ENCODE results near the gene ENOX1.

Gene ENOX1

DNA sequence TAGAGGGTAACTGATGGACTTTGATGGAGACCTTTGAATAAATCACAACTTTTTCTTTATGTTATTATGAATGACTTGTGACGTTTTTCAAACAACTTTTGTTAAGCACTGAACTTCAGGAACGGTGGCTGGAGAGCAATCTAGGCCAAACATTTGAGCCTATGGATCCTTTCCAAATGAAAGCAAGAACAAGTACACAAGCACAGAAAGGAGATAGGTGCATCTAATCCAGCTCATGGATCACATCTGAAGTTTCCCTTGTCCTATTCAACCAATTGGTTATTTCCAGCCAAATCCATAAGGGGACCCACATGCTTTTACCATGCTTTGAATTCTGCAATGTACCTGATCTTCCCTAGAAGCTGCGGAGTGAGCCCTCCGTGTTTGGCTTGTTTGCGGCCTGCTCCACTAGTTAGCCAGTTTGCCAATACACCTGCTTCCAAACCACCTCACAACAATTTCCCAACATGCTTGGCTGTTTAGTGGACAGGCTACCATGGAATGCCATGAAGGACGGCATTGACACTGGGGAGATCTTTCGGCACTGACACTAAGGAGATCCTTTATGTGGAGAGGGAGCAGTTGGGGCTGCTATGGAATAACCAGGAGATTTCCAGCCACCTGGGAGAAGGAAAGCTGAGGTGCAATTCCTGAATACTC, 447.5 kb downstream of the ENOX1 start:
- DNase-seq, result no peak

DNA sequence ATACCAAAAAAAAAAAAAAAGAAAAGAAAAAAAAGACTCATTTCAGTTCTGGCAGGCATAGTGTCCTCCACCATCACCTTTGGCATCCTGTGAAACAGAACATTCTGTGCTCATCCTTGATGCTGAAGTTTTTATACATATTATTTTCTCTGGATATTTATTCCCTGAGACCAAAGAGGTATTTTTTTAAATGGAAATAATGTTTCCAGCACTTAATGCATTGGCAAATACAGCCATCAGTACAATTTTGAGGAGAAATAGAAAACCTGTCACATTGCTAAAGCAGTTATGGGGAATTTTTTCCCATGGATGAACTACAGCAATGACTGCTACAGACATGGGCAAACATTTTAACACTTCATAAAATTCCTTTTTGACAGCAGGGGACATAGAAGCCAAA, 451.0 kb downstream of the ENOX1 start:
- DNase-seq, result no peak

- no peak for DNase-seq
These were observed 453.6 kb downstream of the ENOX1 start for GRCh38 chr13:43333176-43333575.

- no peak for DNase-seq
These were observed 455.1 kb downstream of the ENOX1 start for GRCh38 chr13:43331672-43332071.

DNA sequence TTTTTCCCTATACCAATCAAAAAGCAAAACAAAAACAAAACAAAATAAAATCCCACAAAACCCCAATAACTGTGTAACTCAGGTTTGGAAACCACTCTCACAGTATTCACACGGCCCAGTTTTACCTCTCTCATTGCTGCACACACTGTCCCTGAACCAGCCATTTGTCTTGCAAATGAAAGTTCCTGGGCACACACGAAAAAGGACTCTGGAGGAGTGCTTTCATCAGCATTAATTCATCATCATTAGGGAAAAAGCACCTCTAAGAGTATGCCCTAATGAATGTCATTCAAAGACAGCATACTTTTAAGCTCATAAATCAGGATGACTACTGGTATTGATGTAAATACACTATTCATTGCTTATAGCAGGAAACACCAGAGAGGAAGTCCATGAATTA, 457.1 kb downstream of the ENOX1 start:
- no peak for DNase-seq

DNA sequence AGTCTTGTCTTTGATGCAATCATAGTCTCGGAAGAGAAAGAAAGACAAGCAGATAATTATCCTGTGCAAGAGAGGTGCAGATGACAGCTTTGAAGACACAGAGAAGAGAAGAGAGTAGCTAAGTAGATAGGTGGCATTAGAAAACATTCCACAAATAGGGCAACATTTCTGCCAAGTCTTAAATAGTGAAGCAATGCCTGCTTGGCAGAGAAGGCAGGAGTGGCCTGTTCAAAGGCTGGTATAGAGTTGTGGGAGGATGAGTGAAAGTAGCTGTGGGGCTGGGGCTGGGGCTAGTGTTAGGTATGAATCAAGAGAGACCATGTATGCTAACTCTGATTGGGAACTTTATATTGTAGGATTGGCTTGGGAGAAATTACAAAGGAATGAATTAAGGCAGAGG, 457.9 kb downstream of the ENOX1 start:
- no peak for DNase-seq

DNA sequence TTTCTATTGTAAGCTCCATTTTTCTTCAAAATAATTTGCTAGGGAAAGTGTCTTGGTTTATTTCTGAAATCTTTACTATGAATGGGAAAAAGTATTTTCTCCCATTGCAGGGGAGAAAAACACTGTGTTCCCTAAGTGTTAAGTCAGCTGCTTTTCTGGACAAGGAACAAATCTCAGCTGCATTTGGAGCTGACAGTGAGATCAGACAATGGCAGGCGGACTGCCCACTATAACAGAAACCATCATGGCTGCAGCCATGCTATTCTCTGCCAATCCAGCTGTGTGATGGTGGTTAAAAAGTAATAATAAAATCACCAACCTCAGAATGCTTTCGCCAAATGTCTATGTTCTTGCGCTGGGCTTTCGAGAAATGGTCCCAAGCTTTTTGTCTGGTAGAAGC, 460.7 kb downstream of the ENOX1 start:
- no peak for DNase-seq

GRCh38 chr13:43325636-43326035, 461.1 kb downstream of the ENOX1 start:
- DNase-seq, result no peak

- no peak for DNase-seq
These were observed 462.6 kb downstream of the ENOX1 start for GRCh38 chr13:43324129-43324528.

DNA sequence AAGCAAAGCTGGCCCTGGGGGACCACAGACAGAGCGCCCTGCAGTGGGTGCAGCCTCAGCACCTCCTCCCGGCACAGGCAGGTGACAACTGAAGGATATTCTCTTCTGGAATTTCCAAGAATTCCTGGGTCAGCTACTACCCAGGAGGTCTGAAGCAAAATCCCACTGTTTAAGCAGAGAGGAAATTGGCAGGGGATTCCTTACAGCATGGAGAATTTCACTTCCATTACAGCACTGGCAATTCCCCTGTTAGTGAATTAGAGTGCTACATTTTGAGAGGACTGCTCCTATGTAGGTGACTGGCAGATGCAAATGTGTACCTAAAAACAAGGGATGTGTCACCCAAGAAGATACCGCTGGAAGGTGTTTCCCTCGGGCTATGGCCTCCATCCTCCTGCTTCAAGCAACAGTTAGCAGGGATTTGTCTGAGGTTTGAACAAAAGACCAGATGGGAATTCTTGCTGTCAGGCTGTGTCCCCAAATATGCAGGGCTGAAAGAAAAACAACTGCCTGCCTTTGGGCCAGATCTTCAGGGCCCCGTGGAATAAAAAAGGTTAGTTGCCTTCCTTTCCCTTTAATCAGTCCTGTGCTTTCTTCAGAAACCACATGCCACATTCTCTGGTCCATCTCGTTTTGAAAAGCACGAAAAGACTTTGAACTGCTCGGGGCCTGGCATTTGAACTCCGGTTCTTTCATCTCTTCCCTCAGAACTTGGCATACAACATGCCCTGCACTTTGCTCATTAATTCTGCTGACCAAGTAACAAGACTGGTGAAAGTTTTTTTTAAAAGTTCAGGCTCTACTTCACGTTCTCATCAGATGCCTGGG, 466.9 kb downstream of the ENOX1 start:
- DNase-seq, result no peak

DNA sequence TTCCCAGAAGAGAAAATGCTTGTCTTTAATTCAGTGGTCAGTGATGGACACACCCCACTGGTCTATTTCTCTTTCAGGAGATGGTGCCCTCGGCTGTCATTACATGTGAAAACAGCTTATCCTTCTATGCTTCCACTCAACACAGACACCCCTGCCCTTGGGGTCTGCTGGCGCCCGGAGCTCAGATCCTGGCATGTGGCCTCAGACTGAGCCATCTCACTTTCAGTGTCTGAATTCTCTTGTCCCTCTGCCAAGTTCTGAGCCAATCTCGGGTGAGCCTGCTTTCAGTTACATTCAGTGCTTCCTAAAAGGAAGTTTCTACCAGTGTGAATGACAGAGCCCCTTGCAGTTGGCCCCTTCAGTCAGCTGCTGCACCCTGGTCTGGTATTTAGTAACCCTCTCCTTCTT, 469.8 kb downstream of the ENOX1 start:
- no peak for DNase-seq

- DNase-seq, result no peak
These were observed 470.5 kb downstream of the ENOX1 start for GRCh38 chr13:43316281-43316680.

- DNase-seq, result no peak
These were observed 471.2 kb downstream of the ENOX1 start for GRCh38 chr13:43315522-43315921.

- DNase-seq, result no peak
These were observed 477.5 kb downstream of the ENOX1 start for GRCh38 chr13:43309311-43309710.

DNA sequence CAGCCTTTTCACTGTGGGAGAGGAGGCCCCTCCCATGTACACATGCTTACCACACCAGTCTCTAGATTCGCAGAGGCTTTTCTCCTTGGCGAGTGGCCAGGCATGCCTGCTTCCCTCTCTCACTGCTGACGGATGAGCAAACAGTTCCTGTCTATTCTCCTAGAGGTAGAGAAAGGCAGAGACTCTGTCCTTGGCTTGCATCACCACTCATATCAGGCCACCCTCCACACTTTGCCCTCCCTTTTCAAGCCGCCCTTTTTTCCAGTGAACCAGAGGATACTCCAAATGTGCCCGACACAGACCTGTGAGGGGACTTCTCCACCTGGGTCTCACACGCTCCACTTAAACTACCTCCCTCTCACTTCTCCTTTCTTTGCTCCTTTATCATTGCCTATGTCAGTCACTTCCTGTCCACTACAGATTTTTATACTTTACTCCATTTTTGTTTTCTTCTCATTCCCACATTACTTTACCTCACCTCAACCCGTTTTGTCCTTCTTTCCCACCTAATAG, 478.8 kb downstream of the ENOX1 start:
- peak; percentile 82 for DNase-seq

DNA sequence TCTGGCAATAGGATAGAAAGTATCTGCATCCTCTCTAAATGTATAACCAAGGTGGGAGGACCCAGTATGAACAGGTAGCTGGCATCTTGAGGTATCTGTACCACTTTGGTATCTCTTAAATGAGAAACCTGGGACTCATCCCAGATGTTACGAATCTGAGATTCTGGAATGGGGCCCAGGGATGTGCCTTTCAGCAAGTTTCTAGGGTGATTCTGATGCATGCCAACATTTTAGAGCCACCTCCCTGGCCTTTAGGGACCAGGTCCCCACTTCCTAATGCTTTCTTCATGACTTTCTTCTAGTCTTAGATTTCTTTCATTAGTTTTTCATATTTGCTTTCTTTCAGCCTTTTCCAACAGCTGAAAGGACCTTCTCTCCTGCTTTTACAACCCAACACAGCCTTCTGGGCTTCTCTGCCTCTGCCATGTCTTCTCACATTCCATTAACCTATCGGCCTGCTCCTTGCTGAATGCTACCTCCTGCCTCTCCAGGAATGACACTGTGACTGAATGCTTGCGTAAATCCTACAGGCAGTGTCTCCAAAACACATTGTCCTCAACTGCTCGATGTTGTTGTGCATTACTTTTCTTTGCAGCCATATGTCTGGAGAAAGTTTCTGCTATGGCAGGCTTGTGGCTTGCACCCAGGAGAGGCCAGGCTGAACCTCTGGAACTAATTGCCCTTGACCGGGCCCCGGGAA, 479.4 kb downstream of the ENOX1 start:
- DNase-seq, result no peak

GRCh38 chr13:43306372-43306771, 480.4 kb downstream of the ENOX1 start:
- DNase-seq, result no peak

- DNase-seq, result no peak
These were observed 481.4 kb downstream of the ENOX1 start for GRCh38 chr13:43305416-43305815.

DNA sequence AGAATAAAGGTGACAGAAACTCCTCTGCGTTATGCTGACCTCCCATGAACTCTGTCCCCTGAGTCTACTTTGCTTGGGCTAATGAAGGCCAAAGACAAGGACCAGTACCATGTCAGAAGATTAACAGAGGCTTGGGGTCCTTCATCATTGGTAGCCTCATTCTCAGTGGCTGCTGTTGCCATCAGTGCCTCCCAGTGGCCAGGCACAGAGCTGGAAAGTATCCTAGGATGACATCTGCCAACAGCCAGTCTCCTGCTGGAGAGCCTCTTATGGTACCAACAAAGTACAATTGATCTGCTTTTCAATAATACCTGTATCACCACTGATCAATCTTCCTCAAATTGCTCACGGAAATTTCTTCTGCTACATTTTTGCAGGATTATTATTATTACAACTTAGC, 481.8 kb downstream of the ENOX1 start:
- no peak for DNase-seq

- DNase-seq, result no peak
These were observed 482.3 kb downstream of the ENOX1 start for GRCh38 chr13:43304449-43304848.

DNA sequence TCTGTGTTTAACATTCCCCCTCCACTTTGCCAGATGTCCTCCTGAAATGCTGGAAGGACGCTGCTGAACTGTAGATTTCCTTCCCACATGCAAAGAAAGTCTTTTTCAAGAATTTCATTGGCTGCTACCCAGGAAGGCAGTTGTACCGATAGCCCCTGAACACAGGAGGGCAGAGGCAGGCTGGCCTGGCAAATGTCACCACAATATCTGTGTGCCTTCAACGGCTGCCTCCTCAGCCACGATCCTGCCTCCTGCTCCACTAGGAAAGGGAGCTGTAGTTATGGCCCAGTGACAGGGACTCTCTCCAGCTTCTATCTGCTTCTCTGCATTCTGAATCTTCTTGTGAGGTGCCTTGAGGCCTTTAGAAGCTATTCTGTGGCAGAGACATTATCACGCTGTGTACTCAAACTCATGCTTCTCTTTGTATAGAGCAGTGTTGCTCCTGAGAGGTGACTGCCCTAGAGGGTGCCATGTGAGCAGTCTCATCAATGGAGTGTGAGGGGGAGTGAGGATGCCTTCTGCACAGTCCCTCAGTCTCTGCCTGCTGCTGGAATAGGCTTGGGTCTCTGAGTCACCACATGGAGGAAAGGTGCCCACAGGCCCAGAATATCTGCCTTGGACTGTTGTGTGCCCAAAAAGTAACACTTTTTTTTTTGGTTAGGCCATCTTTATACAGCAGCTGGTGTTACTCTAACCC, 483.6 kb downstream of the ENOX1 start:
- peak; percentile 19 for DNase-seq

- no peak for DNase-seq
These were observed 485.3 kb downstream of the ENOX1 start for GRCh38 chr13:43301346-43301969.

- DNase-seq, result no peak
These were observed 485.9 kb downstream of the ENOX1 start for GRCh38 chr13:43300865-43301264.
